Muscle of back (tissue), 11 donors: Measurements from ENCODE around the gene HADHB. TPM values are rescaled to one million over a fixed set of nuclear protein-coding genes. Genes with fewer than 3 reads are reported as not detected.
"Not testable (repeated sequence)": the region's sequence is repeated elsewhere in the genome, so short reads cannot be mapped to it uniquely, and the experiment has no call there.

Experiments
- DNase-seq, 3 donors: peaks; one replicate each; pipeline versions ENCODE4 v3.0.0 to v3.0.0-alpha.2; 2013
- polyA plus RNA-seq, 10 donors: library from polyadenylated mRNA; unstranded; fragments of 120-200 nt; gene quantifications; one replicate each; pipeline ENCODE4 v1.2.1, GENCODE V29; 2013; ENCODE audit not compliant: insufficient read length in 10 of 10

HADHB gene
- polyA plus RNA-seq, 10 donors, result 90.7 to 118 (median 107) TPM

DNA sequence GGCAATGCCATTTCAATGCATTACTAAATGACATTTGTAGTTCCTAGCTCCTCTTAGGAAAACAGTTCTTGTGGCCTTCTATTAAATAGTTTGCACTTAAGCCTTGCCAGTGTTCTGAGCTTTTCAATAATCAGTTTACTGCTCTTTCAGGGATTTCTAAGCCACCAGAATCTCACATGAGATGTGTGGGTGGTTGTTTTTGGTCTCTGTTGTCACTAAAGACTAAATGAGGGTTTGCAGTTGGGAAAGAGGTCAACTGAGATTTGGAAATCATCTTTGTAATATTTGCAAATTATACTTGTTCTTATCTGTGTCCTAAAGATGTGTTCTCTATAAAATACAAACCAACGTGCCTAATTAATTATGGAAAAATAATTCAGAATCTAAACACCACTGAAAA lies 45.3 kb downstream of the HADHB start:
- no peak for DNase-seq

DNA sequence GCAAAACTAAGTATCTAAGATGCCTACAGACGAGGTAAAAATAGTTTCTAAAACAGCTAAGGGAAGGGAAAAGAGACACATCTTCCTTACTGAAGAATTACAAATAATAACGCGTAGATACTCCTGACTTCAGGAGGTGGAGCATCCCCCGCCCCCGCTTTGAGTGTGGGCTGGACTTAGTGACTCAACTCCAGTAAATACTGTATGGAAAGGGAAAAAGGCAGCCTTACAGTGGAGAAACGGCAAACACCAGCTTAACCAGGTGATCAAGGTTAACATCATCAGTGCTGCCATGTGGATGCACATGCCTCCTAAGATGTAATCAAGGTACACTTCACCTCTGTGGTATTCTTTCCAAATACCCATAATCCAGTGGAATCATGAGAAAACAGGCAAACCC lies 47.9 kb downstream of the HADHB start:
- peak in 1 of 3 donors; percentile 24 for DNase-seq

DNA sequence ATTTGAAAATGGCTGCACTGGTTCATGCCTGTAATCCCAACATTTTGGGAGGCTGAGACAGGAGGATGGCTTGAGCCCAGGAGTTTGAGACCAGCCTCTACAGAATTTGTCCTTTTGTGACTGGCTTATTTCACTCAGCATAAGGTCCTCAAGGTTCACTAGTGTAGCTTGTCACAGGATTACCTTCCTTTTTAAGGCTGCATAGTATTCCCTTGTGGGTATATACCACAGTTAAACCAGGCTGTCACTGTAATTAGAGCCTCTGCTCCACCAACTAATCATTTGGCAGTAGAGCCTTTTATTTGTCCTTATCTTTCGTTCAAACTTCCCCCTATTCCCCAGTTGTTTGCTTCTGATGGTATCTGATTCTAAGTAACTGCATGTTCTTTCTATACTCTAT lies 50.8 kb downstream of the HADHB start:
- DNase-seq, result no peak

DNA sequence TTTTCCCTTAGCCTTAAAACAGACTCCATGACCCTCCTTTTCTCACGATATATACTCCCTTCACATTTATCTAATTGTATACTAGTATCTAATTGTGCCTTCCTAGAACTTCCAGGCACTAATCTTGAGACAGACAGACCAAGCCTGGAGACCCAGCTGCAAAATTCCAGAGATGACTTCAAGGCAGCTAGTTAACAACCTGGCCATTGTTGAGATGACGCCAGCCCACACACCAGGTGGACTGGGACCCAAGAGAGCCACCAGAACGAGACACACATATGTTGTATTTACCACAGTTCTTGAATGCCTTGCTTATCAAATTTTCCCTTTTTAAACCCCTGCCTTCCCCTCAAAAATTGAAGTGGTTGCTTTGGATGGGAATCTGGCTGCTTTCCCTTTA lies 52.3 kb downstream of the HADHB start:
- DNase-seq, result no peak

DNA sequence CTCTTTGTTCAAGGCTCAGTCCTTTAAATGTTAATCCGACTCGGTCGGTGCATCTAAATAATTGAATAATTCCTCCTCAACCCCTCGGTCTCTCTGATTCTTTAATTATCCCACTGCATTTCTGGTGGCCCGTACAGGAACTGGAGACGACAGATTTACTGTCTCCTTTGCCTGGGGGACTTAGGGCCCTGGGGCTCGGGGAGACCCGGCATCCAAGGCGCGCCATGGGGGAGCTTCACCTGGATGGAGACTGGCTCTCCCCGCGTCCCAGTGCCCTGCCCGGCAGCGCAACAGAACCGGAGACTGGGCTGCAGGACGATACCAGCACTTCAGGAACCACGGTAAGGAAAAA lies 53.5 kb downstream of the HADHB start:
- DNase-seq, result no peak

DNA sequence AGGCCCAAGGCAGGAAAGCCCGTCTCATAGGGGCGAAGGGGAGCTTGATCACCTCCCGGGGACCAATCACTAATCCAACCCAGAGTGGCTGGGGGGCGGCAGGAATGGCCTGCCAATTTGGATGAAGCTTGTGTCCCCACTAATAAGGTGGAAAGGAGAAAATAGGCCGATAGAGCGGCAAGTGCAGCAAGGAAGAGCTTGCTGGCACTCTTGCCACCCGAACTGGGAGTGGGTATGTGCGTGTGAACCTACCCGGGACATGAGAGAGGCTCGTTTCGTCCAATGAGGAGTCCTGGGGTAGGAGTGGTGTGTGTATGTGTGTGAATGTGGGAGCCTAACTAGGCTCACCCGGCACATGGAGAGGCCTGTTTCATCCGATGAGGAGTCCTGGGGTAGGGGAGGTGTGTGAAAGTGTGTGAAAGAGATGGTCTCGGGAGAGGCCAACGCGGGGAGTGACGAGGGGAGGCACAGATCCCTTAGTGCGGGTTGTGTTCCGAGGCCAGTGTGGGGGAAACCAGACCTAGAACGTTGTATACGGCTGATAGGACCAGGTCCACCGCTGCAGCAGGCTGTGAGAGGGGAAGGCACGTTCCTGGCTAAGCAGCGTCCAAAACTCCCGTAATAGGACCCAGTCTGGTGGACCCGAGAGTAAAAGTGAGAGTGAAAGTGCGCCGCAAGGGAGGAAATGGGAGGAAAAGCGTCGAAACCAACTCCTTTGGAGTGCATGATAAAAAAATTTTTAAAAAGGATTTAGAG lies 54.1 kb downstream of the HADHB start:
- peak; percentile 25 to 83 (median 58) for DNase-seq

DNA sequence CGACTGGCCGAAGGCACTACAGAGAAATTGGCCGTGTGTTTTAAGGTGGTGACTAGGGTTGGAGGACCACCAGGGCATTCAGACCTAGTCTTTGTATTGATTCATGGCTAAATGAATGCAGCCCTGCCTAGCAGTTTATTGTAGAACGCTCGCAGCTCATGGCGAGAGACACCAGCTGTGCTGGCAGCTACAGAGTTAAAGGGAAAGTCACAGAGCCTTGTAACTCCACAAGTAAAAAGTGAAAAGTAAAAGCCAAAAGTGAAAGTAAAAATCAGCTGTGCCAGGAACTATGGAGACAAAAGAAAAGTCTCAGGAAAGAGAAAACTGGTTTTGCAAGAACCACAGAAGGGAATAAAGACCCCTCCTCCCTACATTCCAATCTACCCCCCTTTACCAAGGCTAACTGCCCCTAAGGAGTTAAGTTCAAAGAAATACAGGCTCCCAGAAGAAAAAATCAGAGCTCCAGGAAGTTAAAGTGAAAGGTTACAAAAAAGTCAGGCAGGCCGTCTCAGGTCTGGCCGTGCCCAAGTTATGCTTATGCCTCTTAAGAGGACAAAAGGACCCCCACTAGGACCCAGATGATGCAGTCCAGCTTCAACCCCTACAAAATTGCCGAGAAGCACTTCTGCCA lies 54.8 kb downstream of the HADHB start:
- DNase-seq, result peak; percentile 43 to 85 (median 63)

DNA sequence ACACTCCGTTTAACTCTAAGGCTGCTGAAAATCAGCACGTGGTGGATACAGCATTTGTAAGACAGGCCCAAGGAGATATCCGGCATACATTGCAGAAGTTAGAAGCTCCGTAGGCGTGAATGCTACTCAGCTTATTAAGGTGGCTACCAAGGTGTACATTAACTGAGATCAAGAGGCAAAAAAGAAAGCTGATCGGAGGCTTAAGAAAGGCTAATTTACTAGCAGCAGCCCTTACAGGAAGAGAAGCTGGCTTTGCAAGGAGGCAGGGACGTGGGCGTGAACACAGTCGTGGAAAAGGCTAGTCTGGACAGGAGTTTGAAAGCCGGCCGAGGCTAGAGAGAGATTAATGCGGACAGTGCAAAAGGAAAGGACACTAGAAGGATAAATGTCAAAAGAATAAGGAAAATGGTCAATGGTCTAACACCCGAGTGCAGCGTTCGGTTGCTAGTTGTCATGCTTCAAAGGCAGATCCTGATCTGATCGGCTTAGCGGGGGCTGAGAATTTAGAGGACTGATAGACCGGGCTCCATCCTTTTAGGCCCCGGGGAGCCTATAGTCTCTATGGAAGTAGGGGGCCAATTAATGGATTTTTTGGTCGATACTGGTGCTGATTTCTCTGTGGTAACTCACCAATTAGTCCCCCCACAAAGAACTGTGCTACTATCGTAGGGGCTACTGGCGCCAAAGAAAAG lies 55.6 kb downstream of the HADHB start:
- peak; percentile 9 to 69 (median 38) for DNase-seq

DNA sequence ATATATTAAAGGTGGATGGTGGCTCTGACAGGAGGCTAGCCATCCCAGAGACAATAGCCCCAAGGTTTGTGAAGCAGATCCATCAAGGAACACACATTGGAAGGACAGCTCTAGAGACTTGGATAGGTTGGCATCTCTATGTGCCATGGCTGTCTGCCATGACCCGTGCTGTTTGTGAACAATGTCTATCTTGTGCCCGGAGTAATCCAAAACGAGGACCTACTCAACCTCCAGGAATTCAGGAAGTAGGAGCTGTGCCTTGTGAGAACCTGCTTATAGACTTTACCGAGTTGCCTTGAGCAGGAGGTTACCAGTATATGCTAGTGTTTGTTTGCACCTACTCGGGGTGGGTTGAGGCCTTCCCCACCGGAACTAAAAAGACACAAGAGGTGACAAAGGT lies 58.1 kb downstream of the HADHB start:
- DNase-seq, result no peak

DNA sequence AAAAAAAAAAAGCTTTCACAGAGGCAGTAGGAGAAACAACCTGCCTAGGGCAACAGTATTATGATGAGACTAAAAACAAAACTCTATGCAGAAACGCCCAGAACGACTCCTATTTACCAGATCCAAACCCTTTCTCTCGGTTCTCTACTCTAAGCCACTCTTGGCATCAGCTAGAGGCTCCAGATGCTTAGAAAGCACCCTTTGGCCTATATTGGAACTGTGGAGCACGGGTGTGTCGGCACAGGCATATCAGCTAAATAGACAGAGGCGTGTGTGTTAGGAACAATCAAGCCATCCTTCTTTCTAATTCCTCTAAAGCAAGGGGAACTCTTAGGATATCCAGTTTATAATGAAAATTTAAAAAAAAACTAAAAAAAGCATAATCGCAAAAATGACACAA lies 60.4 kb downstream of the HADHB start:
- DNase-seq, result peak in 1 of 3 donors; percentile 26

DNA sequence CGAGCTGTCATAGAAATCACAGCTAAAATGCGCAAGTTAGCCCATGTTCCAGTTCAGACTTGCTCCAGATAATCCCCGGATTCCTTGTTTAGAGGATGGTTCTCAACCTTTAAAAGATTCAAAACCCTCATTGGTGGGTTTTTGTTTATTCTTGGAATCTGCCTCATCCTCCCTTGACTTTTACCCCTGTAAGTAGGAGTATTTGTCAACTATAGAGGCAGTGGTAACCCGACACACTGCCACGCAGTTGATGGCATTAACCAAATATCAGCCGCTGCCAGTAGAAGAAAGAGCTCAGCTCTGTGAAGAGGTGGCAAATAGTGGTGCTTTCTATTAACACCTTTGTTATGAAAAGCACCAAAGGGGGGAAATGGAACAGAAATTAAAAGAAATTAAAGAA lies 60.8 kb downstream of the HADHB start:
- DNase-seq, result no peak

DNA sequence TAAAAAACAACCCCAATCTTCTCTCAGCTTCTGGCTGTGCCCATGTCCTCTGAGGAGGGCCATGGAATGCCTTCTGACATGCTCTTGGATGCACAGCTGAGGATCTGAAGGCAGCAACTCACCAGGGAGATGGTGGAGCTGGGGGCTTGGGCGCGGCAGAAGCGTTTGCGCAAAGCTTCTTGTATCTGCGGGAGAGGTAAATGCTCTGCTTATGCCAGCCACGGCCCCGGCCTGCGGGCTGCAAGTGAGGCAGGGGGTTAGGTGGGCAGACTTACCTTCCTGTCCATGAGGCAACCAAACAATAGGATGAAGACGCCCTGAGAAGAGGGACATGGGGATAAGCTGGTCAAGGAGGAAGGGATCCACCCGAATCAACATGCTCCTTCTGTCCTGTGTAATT lies 65.2 kb downstream of the HADHB start:
- no peak for DNase-seq

DNA sequence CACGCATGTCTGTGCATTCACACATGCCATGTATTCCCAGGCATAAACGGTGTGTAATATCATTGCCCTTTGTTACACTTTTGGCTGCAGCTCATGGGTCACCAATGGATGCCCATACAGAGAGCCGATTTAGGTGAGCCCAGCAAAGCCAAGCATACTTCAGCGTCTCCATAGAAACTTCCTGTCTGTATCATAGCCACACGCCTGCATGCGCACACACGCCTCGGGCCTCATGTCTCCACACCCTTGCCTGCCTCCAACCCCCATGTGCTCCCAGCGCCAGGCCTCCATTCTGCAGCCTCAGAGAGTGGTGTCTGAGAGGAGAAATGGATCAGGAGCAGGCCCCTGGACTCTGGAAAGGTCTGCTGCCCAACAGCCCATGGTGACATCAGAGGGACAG lies 67.7 kb downstream of the HADHB start:
- no peak for DNase-seq

DNA sequence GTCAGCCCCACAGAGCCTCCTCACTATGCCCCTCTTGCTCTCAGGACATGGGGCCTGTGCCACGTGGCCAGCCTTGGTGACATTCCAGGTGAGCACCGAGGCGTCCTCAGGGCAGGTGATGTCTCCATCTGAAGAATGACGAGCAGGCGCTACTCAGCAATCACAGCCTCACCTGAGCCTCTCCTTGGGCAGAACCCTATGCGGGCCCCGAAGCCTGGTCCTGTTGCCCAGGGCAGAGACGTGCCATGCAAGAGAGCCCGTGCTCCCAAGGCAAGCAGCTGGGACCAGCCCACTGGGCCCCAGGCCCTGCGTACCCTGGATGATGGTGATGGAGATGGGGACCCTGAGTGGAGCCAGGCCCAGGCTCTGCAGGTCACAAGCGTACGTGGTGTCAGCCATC lies 68.7 kb downstream of the HADHB start:
- DNase-seq, result no peak

DNA sequence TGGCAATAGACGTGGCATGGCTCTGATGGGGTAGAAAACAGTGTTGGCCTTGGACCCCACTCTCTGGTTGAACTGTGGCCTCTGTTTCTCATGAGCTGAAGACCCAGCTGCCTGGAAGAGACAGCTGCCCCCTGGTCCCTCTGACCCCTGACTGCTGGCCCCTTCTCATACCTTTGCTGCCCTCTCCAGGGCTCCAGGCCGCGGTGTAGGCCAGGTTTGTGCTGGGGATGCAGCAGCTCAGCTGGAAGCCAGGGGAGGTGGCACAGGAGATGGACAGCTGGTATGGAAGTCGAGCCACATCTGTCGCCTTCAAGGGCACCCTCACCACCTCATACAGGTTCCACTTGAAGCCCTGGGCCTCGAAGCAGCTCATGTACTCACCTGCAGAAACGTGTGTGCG lies 69.5 kb downstream of the HADHB start:
- DNase-seq, result no peak

DNA sequence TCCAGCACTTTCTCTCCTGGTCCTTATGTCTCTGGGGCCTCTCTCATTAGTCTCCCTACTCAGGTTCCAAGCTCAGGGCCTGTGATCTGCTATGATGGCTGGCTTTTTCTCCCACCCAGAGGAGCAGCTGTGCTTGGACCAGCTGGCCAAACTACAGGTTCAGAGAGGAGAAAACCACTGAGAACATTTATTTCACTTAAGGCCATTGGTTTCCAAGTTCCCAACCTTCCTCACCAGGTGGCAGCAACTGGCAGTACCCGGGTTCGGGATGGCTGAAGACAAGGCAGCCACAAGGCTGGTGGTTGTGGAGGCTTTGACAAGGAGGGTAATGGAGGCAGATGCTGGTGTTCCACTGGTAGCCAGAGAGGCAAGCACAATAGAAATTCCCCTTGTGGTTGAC lies 71.3 kb downstream of the HADHB start:
- no peak for DNase-seq

DNA sequence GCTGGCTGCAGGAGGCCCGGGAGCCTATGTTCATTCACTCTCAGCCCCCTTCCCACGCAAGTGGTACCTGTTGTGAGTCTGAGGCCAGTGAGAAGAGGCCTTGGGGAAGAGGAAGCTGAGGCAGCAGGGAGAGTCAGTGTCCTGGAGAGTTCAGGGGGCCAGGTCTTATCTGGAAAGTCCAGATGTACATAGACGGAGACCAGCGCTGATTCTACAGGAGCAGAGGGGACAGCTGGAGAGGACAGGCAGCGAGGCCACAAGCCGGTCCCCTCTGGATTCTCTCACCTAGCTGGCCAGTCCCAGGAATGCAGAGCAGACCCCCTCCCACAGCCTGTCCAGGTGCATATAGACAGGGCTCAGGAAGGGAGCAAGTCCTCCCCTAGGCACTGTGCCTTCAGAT lies 72.1 kb downstream of the HADHB start:
- DNase-seq, result no peak

DNA sequence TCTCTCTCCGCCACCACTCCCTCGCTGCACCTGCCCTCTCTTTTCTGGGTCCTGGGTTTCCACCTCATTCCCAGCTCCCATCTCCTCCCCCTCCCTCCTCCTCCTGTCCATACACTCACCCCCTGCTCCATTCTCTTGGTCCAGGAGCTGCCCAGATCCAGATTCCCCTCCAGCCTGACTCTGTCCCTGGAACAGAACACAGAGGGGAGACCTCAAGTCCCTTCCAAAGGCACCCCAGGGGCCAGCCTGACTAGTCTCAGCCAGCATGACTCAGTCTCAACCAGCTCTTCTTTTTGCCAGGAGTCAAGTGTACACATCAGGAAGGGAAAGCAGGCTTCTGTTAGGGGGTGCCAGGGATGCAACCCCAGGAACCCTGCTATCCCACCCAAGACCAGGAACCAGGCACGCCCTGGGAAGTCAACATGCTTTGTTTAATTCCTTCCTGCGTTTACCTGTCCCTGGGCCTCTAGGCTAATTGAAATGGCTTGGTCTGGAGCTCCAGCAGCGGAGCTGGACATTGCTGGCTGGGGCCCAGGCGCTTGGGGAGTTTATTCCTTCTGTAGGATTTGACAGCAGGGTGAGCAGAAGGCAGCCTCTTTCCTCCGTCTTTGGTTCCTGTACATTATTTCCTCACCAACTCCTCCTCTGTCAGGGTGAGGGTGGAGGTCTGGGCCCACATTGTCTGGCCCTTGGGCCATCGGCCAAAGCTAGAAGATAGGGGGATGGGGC lies 72.8 kb downstream of the HADHB start:
- no peak for DNase-seq

DNA sequence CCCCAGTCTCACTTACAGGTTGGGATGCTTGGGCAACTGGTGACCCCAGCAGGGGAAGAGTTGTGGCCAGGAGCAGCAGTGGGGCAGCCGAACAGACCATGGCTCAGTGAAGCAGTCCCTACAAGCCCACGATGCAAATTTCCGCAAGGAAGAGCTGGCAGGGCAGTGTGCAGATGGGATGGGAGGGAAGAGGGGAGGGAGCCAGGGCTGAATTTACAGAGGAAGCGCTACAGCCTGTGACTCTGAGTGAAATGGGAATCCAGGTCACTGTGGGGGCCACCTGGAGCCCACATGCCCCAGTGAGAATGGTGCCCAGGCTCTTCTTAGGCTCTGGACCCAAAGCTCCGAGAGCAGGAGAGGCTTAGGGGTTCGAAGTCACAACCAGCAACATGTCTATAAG lies 74.2 kb downstream of the HADHB start:
- DNase-seq, result no peak

DNA sequence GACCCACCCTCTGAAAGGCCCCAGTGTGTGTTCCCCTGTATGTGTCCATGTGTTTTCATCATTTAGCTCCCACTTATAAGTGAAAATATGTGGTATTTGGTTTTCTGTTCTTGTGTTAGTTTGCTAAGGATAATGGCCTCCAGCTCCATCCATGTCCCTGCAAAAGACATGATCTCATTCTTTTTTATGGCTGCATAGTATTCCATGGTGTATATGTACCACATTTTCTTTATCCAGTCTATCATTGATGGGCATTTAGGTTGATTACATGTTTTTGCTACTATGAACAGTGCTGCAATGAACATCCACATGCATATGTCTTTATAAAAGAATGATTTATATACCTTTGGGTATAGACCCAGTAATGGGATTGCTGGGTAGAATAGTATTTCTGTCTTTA lies 79.7 kb downstream of the HADHB start:
- not testable (repeated sequence) for DNase-seq

DNA sequence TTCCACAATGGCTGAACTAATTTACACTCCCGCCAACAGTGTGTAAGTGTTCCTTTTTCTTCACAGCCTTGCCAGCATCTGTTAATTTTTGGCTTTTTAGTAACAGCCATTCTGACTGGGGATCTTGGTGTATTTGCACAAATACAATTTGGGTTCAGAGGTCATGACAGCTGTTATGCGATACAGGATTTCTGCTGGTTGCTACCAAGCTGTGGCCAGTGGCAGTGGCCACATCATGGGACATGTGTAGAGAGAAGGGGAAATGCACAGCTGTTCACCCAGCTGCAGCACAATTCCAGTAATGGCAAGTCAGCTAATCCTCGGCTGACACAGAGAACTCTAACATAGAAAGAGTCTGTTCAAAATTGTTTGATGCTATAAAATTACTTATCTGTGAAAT lies 80.2 kb downstream of the HADHB start:
- DNase-seq, result peak in 1 of 3 donors; percentile 48

DNA sequence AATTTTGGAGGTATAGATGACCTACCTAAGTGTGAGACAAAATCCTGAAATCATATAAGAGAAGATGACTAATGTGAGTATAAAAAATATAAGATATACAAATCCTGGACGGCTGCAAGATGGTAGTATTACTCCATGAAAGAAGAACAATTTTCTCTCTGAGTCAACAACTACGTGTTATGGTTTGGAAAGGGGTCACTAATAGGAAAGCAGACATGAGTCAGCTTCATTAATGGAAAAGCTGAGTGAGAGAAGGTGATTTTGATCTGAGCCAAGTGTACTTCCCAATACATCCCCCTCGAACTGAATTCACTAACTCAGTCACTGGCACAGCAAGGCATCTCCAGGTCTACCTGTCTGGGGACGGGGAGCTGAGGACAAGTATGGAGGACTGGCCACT lies 81.1 kb downstream of the HADHB start:
- DNase-seq, result no peak

DNA sequence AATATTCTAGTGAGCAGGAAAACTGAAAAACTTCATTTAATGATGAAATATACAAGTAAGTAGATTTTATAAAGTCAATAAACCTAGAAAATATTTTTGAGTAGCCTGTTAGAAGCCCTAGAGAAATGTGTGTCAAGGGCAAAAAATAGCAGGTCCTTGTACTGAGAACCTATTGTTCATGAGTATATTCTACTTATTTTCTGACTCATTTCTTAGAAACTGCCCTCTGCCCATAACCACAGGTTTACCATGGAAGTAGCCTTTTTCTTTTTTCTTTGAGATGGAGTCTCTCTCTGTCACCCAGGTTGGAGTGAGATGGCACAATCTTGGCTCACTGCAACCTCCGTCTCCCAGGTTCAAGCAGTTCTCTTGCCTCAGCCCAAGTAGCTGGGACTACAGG lies 81.8 kb downstream of the HADHB start:
- no peak for DNase-seq
